ENCODE measurements around the gene PTPRE. TPM values are rescaled to one million over a fixed set of nuclear protein-coding genes. Genes with fewer than 3 reads are reported as not detected.

The PTPRE gene
- total RNA-seq, 1 experiment from 2014 or later: 3.1 TPM

DNA sequence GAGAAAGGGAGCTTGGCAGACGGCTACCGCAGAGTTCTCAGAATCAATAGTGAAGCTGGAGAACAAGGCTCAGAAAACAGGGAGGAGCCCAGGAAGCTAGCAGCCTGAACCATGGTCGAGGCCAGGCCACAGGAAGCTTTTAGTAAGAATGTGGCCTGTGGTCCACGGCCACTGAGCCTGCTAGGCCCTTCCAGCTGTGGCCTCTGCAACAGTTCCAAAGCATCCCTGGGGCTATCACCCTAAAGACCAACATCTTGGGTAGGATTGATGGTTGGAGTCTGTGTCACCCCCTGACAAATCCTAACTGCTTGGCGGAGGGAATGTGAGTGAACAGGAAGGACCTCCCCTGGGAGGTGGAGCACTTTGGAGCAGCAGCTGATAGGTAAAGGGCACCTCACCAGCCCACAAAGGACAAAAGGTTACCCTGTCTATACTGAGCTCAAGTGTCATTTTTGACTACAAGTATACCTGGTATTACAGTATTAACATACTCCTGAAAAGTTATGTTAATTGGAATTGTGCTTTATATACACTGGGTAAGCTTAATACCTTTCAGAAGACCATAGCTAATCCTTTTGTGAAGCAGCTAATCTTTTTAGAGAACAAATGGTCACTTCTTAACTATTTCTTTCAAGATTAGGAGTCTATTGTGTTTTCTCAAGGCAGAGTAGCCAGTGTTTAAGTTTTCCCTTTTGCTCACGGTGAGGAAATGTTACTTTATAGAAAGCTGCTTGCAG, 18.7 kb downstream of the PTPRE start (continued):
- TF ChIP-seq, protein P1, sequence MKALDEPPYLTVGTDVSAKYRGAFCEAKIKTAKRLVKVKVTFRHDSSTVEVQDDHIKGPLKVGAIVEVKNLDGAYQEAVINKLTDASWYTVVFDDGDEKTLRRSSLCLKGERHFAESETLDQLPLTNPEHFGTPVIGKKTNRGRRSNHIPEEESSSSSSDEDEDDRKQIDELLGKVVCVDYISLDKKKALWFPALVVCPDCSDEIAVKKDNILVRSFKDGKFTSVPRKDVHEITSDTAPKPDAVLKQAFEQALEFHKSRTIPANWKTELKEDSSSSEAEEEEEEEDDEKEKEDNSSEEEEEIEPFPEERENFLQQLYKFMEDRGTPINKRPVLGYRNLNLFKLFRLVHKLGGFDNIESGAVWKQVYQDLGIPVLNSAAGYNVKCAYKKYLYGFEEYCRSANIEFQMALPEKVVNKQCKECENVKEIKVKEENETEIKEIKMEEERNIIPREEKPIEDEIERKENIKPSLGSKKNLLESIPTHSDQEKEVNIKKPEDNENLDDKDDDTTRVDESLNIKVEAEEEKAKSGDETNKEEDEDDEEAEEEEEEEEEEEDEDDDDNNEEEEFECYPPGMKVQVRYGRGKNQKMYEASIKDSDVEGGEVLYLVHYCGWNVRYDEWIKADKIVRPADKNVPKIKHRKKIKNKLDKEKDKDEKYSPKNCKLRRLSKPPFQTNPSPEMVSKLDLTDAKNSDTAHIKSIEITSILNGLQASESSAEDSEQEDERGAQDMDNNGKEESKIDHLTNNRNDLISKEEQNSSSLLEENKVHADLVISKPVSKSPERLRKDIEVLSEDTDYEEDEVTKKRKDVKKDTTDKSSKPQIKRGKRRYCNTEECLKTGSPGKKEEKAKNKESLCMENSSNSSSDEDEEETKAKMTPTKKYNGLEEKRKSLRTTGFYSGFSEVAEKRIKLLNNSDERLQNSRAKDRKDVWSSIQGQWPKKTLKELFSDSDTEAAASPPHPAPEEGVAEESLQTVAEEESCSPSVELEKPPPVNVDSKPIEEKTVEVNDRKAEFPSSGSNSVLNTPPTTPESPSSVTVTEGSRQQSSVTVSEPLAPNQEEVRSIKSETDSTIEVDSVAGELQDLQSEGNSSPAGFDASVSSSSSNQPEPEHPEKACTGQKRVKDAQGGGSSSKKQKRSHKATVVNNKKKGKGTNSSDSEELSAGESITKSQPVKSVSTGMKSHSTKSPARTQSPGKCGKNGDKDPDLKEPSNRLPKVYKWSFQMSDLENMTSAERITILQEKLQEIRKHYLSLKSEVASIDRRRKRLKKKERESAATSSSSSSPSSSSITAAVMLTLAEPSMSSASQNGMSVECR (CRISPR knock-in tag; IDR thresholded peaks at IDR 0.05; ENCODE audit: borderline replicate concordance): no peak
- TF ChIP-seq MYBL2 (CRISPR knock-in tag; IDR thresholded peaks at IDR 0.05) (no peak), KAT7 (CRISPR knock-in tag; IDR thresholded peaks at IDR 0.05; ENCODE audit: borderline replicate concordance) (no peak), ESRRA (CRISPR knock-in tag; IDR thresholded peaks at IDR 0.05; ENCODE audit: borderline replicate concordance) (no peak), MXD4 (CRISPR knock-in tag; IDR thresholded peaks at IDR 0.05; ENCODE audit: borderline replicate concordance) (no peak), NFE2L1 (CRISPR knock-in tag; IDR thresholded peaks at IDR 0.05) (no peak), ZSCAN18 (CRISPR knock-in tag; IDR thresholded peaks at IDR 0.05) (no peak)
- TF ChIP-seq, protein P2, sequence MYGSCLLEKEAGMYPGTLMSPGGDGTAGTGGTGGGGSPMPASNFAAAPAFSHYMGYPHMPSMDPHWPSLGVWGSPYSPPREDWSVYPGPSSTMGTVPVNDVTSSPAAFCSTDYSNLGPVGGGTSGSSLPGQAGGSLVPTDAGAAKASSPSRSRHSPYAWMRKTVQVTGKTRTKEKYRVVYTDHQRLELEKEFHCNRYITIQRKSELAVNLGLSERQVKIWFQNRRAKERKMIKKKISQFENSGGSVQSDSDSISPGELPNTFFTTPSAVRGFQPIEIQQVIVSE (CRISPR knock-in tag; IDR thresholded peaks at IDR 0.05; ENCODE audit: borderline replicate concordance): no peak
- TF ChIP-seq, protein P3, sequence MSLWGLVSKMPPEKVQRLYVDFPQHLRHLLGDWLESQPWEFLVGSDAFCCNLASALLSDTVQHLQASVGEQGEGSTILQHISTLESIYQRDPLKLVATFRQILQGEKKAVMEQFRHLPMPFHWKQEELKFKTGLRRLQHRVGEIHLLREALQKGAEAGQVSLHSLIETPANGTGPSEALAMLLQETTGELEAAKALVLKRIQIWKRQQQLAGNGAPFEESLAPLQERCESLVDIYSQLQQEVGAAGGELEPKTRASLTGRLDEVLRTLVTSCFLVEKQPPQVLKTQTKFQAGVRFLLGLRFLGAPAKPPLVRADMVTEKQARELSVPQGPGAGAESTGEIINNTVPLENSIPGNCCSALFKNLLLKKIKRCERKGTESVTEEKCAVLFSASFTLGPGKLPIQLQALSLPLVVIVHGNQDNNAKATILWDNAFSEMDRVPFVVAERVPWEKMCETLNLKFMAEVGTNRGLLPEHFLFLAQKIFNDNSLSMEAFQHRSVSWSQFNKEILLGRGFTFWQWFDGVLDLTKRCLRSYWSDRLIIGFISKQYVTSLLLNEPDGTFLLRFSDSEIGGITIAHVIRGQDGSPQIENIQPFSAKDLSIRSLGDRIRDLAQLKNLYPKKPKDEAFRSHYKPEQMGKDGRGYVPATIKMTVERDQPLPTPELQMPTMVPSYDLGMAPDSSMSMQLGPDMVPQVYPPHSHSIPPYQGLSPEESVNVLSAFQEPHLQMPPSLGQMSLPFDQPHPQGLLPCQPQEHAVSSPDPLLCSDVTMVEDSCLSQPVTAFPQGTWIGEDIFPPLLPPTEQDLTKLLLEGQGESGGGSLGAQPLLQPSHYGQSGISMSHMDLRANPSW (CRISPR knock-in tag; conservative IDR thresholded peaks at IDR 0.05; ENCODE audit: low read depth): no peak

GRCh38 chr10:127926455-127926854, 19.6 kb downstream of the PTPRE start:
- ChIA-PET POLR2A (no interaction called here), CTCF (interaction anchor here (1.8 kb wide), 1 partner anchor 20 kb away, joined by 11 read pairs; the partner anchor contains the start of gene PTPRE)
- H3K27me3 Mint-ChIP-seq (ENCODE audit: low read depth): no peaks in the 10 kb centered on the region
- peaks cover 6% of the 10 kb centered on the region; the same call in 1 of the 2 replicates for H3K4me1 Mint-ChIP-seq
- DNase-seq (ENCODE audit: low spot score) (no peak), ATAC-seq (no peak)
- no peak overlapping the region for H3K4me3 Mint-ChIP-seq
- peaks cover 3% of the 10 kb centered on the region; the same call in 1 of the 2 replicates for H3K9me3 Mint-ChIP-seq
- H3K27ac Mint-ChIP-seq: no peak overlapping the region
- H3K36me3 Mint-ChIP-seq: no peaks in the 10 kb centered on the region
- TF ChIP-seq ZNF138 (CRISPR knock-in tag; conservative IDR thresholded peaks at IDR 0.05): no peak
- TF ChIP-seq GABPB1 (CRISPR knock-in tag; IDR thresholded peaks at IDR 0.05): no peak
- TF ChIP-seq GTF2I (CRISPR knock-in tag; conservative IDR thresholded peaks at IDR 0.05): no peak
- TF ChIP-seq ZNF121 (CRISPR knock-in tag; IDR thresholded peaks at IDR 0.05): no peak
- no peak for TF ChIP-seq CREM (CRISPR knock-in tag; IDR thresholded peaks at IDR 0.05)
- no peak for TF ChIP-seq PRRX2 (CRISPR knock-in tag; IDR thresholded peaks at IDR 0.05)
- no peak for TF ChIP-seq TCF7 (CRISPR knock-in tag; IDR thresholded peaks at IDR 0.05; ENCODE audit: low read depth)
- no peak for TF ChIP-seq AFF4 (CRISPR knock-in tag; IDR thresholded peaks at IDR 0.05; ENCODE audit: borderline replicate concordance)
- no peak for TF ChIP-seq ESRRA (CRISPR knock-in tag; IDR thresholded peaks at IDR 0.05; ENCODE audit: borderline replicate concordance)
- TF ChIP-seq E2F5 (CRISPR knock-in tag; IDR thresholded peaks at IDR 0.05): no peak
- no peak for TF ChIP-seq ZNF423 (CRISPR knock-in tag; IDR thresholded peaks at IDR 0.05)
- TF ChIP-seq HMGA2 (CRISPR knock-in tag; IDR thresholded peaks at IDR 0.05): no peak
- TF ChIP-seq SOX15 (CRISPR knock-in tag; IDR thresholded peaks at IDR 0.05): no peak
- no peak for TF ChIP-seq SMAD3 (CRISPR knock-in tag; IDR thresholded peaks at IDR 0.05; ENCODE audit: borderline replicate concordance)
